IMR-90 (cell line): ENCODE results near the gene IL1A.

Experiments used
- BHLHE40 ChIP-seq: fragments of 150-350 bp; IDR thresholded peaks from 2 replicates; pipeline ENCODE4 v1.6.1; 2016; ENCODE audit warnings: mild to moderate bottlenecking, low read depth, low read length
- MAZ ChIP-seq: IDR thresholded peaks from 2 replicates; pipeline ENCODE4 v1.6.1; 2012; ENCODE audit warnings: low read depth, mild to moderate bottlenecking, low read length, improper control_type of control experiment, moderate library complexity, borderline replicate concordance
- NFE2L2 ChIP-seq: fragments of 150-350 bp; IDR thresholded peaks from 2 replicates; pipeline ENCODE4 v1.6.1; 2016; ENCODE audit warnings: low read depth, mild to moderate bottlenecking, low read length
- POLR2A ChIP-seq: IDR thresholded peaks from 2 replicates; pipeline ENCODE4 v1.6.1; 2012; ENCODE audit warnings: mild to moderate bottlenecking, low read depth, low read length
- TF ChIP-seq, protein P1 (sequence below): conservative IDR thresholded peaks from 2 replicates; pipeline ENCODE4 v1.5.1; 2012; ENCODE audit warnings: mild to moderate bottlenecking, low read depth, low read length, improper control_type of control experiment

- TF ChIP-seq, protein P1, sequence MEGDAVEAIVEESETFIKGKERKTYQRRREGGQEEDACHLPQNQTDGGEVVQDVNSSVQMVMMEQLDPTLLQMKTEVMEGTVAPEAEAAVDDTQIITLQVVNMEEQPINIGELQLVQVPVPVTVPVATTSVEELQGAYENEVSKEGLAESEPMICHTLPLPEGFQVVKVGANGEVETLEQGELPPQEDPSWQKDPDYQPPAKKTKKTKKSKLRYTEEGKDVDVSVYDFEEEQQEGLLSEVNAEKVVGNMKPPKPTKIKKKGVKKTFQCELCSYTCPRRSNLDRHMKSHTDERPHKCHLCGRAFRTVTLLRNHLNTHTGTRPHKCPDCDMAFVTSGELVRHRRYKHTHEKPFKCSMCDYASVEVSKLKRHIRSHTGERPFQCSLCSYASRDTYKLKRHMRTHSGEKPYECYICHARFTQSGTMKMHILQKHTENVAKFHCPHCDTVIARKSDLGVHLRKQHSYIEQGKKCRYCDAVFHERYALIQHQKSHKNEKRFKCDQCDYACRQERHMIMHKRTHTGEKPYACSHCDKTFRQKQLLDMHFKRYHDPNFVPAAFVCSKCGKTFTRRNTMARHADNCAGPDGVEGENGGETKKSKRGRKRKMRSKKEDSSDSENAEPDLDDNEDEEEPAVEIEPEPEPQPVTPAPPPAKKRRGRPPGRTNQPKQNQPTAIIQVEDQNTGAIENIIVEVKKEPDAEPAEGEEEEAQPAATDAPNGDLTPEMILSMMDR: no peak
- no peak for TF ChIP-seq MAZ
- no peak for TF ChIP-seq NFE2L2
- no peak for TF ChIP-seq POLR2A
- TF ChIP-seq BHLHE40: no peak
These were observed 19.0 kb downstream of the IL1A start for GRCh38 chr2:112765251-112765650.
